ENCODE measurements around the gene ICA1L.
"Not testable (repeated sequence)": the region's sequence is repeated elsewhere in the genome, so short reads cannot be mapped to it uniquely, and the experiment has no call there.

Gene ICA1L

GRCh38 chr2:202881570-202881969 is 10.0 kb upstream of the ICA1L start:
- no peaks in the 10 kb centered on the region for H3K9me3 Mint-ChIP-seq
- no peak for DNase-seq (ENCODE audit: low spot score)
- peaks cover 19% of the 10 kb centered on the region for H3K36me3 Mint-ChIP-seq (ENCODE audit: low read depth)
- H3K4me1 Mint-ChIP-seq (ENCODE audit: low read depth) = no peaks in the 10 kb centered on the region
- no peaks in the 10 kb centered on the region for H3K27me3 Mint-ChIP-seq (ENCODE audit: low read depth)
- no peak overlapping the region for H3K27ac Mint-ChIP-seq
- H3K4me3 Mint-ChIP-seq = no peak overlapping the region

GRCh38 chr2:202877699-202878098 is 6.1 kb upstream of the ICA1L start:
- no peak overlapping the region for H3K27ac Mint-ChIP-seq
- no peak for DNase-seq (ENCODE audit: low spot score)
- H3K4me1 Mint-ChIP-seq (ENCODE audit: low read depth) = no peaks in the 10 kb centered on the region
- peaks cover 7% of the 10 kb centered on the region for H3K36me3 Mint-ChIP-seq (ENCODE audit: low read depth)
- H3K4me3 Mint-ChIP-seq = no peak overlapping the region
- no peaks in the 10 kb centered on the region for H3K9me3 Mint-ChIP-seq
- no peaks in the 10 kb centered on the region for H3K27me3 Mint-ChIP-seq (ENCODE audit: low read depth)

DNA sequence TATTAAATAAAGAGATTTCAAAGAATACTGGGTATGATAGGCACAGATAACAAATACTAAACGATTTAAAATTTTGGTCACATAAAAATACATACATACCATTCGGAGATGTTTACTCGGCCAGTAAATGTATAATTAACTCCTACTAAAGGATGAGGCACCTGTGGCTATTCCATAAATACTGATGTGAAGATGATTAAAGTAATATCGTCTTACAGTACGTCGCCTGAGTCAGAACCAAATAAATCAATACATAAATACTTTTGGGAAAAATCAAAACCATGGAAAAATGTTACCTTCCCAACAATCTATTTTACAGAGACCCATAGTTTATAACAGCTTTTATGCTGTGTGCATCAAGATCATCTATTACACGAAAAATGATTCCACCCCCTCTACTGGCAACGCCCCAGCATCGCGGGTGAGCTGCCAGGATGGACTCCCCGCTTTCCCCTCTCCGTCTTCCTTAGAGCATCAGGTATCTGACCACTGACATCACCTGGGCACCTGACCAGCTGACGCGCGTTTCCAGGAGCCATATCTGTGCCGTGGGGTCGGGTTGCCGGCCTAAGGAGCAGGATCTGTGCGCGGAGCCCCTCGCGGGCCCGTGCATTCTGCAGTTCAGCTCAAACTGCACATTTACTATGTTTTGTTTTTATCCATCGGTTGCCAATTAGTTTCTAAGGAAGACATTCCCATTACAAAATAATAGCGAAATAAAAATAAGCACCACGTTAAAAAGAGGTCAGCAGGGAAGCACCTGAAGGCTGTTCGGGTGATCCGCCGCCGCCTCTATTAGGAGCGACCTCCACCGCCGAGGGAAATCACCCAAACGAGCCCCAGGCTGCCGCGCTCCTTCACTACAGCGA is 901 bp downstream of the ICA1L start:
- no peaks in the 10 kb centered on the region for H3K27me3 Mint-ChIP-seq (ENCODE audit: low read depth)
- peak overlapping the region; percentile 96 for H3K4me3 Mint-ChIP-seq
- H3K36me3 Mint-ChIP-seq (ENCODE audit: low read depth) = no peaks in the 10 kb centered on the region
- H3K9me3 Mint-ChIP-seq = no peaks in the 10 kb centered on the region
- peak overlapping the region; percentile 84 for H3K27ac Mint-ChIP-seq
- peaks cover 13% of the 10 kb centered on the region for H3K4me1 Mint-ChIP-seq (ENCODE audit: low read depth)
- peak; percentile 55 for DNase-seq (ENCODE audit: low spot score)

GRCh38 chr2:202861987-202862386 is 9.6 kb downstream of the ICA1L start:
- Mint-ChIP-seq H3K36me3 (ENCODE audit: low read depth) (no peaks in the 10 kb centered on the region), H3K9me3 (no peaks in the 10 kb centered on the region), H3K27ac (no peak overlapping the region), H3K4me1 (ENCODE audit: low read depth) (no peaks in the 10 kb centered on the region), H3K27me3 (ENCODE audit: low read depth) (peaks cover 4% of the 10 kb centered on the region), H3K4me3 (no peak overlapping the region)
- DNase-seq (ENCODE audit: low spot score) = no peak

DNA sequence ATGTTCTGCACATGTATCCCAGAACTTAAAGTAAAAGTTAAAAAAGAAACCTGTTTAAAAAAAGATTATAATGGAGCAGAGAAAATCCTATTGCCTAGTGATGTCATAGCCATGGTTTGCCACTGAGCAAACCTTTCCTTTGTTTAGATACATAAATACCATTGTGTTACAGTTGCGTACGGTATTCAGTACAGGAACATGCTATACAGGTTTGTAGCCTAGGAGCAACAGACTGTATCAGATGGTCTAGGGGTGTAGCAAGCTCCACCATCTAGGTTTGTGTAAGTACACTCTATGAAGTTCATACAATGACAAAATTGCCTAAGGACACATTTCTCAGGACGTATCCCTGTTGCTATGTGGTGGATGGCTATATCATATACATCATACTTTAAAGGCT is 13.0 kb downstream of the ICA1L start:
- H3K4me3 Mint-ChIP-seq = no peak overlapping the region
- H3K4me1 Mint-ChIP-seq (ENCODE audit: low read depth) = no peaks in the 10 kb centered on the region
- no peaks in the 10 kb centered on the region for H3K36me3 Mint-ChIP-seq (ENCODE audit: low read depth)
- H3K27ac Mint-ChIP-seq = no peak overlapping the region
- H3K27me3 Mint-ChIP-seq (ENCODE audit: low read depth) = peaks cover 7% of the 10 kb centered on the region
- no peak for DNase-seq (ENCODE audit: low spot score)
- no peaks in the 10 kb centered on the region for H3K9me3 Mint-ChIP-seq

- H3K4me3 Mint-ChIP-seq; H3K27ac Mint-ChIP-seq; H3K4me1 Mint-ChIP-seq (ENCODE audit: low read depth); H3K9me3 Mint-ChIP-seq; H3K27me3 Mint-ChIP-seq (ENCODE audit: low read depth); H3K36me3 Mint-ChIP-seq (ENCODE audit: low read depth); DNase-seq (ENCODE audit: low spot score): not testable (repeated sequence)
Observed at GRCh38 chr2:202849343-202849742, 22.2 kb downstream of the ICA1L start.

- H3K27ac Mint-ChIP-seq = no peak overlapping the region
- H3K4me3 Mint-ChIP-seq = no peak overlapping the region
- no peak for DNase-seq (ENCODE audit: low spot score)
- H3K36me3 Mint-ChIP-seq (ENCODE audit: low read depth) = no peaks in the 10 kb centered on the region
- no peaks in the 10 kb centered on the region for H3K4me1 Mint-ChIP-seq (ENCODE audit: low read depth)
- H3K27me3 Mint-ChIP-seq (ENCODE audit: low read depth) = no peaks in the 10 kb centered on the region
- H3K9me3 Mint-ChIP-seq = peaks cover 6% of the 10 kb centered on the region
Observed at GRCh38 chr2:202848813-202849212, 22.8 kb downstream of the ICA1L start.

GRCh38 chr2:202847693-202848524 is 23.7 kb downstream of the ICA1L start:
- H3K9me3 Mint-ChIP-seq = peaks cover 12% of the 10 kb centered on the region
- no peak for DNase-seq (ENCODE audit: low spot score)
- H3K27ac Mint-ChIP-seq = no peak overlapping the region
- H3K4me3 Mint-ChIP-seq = no peak overlapping the region
- H3K27me3 Mint-ChIP-seq (ENCODE audit: low read depth) = no peaks in the 10 kb centered on the region
- H3K4me1 Mint-ChIP-seq (ENCODE audit: low read depth) = no peaks in the 10 kb centered on the region
- H3K36me3 Mint-ChIP-seq (ENCODE audit: low read depth) = peaks cover 3% of the 10 kb centered on the region

- no peak for DNase-seq (ENCODE audit: low spot score)
- Mint-ChIP-seq H3K4me3 (no peak overlapping the region), H3K27ac (no peak overlapping the region), H3K4me1 (ENCODE audit: low read depth) (no peaks in the 10 kb centered on the region), H3K27me3 (ENCODE audit: low read depth) (no peaks in the 10 kb centered on the region), H3K36me3 (ENCODE audit: low read depth) (peaks cover 3% of the 10 kb centered on the region), H3K9me3 (peaks cover 14% of the 10 kb centered on the region)
Observed at GRCh38 chr2:202844656-202845055, 26.9 kb downstream of the ICA1L start.

GRCh38 chr2:202842690-202843089 is 28.9 kb downstream of the ICA1L start:
- Mint-ChIP-seq H3K4me3 (no peak overlapping the region), H3K4me1 (ENCODE audit: low read depth) (no peaks in the 10 kb centered on the region), H3K27ac (no peak overlapping the region), H3K9me3 (peaks cover 14% of the 10 kb centered on the region), H3K36me3 (ENCODE audit: low read depth) (peaks cover 3% of the 10 kb centered on the region), H3K27me3 (ENCODE audit: low read depth) (no peaks in the 10 kb centered on the region)
- DNase-seq (ENCODE audit: low spot score) = no peak

DNA sequence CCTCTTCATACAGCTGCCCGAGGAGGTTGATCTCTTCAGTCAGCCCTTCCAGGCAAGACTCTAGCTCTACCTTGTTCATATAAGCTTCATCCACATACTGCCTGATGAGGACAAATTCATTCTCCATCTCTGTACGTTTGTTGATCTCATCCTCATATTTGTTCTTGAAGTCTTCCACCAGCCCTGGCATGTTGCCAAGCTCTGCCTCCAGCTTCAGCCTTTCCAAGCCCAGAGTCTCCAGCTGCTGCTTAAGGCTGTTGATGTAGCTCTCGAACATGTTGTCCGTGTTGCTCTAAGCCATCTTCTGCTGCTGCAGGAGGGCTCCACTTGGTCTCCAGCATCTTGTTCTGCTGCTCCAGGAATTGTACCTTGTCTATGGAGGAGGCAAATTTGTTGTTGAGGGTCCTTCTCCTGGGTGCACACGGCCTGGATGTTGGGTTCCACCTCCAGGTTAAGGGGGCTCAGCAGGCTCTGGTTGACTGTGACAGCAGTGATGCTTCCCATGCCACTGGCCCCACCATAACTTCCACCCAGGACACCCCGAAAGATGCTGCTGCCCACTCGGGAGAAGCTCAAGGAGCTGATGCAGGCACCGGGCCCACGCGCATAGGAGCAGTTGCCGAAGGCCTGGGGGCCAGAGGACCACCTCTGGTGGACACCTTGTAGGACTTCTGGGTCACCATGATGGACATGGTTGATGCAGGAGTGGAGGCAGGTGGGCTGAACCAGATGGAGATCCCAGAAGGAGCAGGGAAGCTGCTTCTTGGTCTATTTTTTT is 30.3 kb downstream of the ICA1L start:
- no peak for DNase-seq (ENCODE audit: low spot score)
- Mint-ChIP-seq H3K4me1 (ENCODE audit: low read depth) (no peaks in the 10 kb centered on the region), H3K9me3 (peaks cover 14% of the 10 kb centered on the region), H3K4me3 (no peak overlapping the region), H3K36me3 (ENCODE audit: low read depth) (peaks cover 3% of the 10 kb centered on the region), H3K27me3 (ENCODE audit: low read depth) (no peaks in the 10 kb centered on the region), H3K27ac (no peak overlapping the region)

DNA sequence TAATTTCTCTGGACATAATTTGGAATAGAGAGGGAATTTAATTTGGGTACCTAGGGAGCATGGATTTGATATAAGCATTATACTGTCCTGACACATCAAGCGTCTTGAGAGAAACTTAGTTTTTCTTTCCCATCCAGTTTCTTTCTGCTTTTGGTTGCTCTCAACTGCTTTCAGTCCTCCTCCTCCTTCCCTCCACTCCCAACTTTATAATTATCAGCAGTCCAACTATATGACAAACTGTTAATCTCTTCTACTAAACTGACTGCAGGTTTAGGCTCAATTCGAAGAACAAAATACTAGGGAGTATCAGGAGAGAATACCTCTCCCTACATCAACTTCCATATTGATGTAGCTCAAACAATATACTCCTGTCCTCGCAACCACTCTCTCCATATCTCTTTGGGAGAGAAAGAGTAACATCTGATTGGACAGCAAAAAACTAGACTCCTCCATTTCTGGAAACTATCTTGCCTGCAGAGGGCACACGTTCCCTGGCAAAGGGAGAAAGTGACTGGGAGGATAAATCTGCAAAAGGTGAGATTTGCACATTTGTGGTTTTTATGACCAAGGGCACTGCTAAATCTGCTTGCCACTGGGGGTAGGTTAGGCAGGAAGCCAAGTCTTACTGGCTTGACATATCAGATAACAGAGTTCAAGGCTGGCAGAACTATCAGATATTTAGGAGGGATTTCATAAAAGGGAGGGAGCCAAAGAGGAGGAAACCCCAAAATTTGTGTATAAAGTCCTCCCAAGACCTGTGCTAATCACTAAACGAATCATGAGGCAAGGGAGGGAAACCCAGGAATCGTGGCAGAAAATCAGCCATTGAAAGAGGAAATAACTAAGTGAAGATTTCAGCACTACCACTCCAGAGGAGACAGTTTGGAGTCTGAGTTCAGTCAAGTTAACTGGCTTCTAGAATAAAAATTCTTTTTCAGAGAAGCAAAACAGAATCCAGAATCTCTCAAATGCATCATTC is 40.0 kb downstream of the ICA1L start:
- peaks cover 9% of the 10 kb centered on the region for H3K4me1 Mint-ChIP-seq (ENCODE audit: low read depth)
- peak; percentile 23 for DNase-seq (ENCODE audit: low spot score)
- H3K27me3 Mint-ChIP-seq (ENCODE audit: low read depth) = peaks cover 3% of the 10 kb centered on the region
- H3K27ac Mint-ChIP-seq = no peak overlapping the region
- no peaks in the 10 kb centered on the region for H3K9me3 Mint-ChIP-seq
- no peaks in the 10 kb centered on the region for H3K36me3 Mint-ChIP-seq (ENCODE audit: low read depth)
- peak overlapping the region; percentile 31 for H3K4me3 Mint-ChIP-seq

DNA sequence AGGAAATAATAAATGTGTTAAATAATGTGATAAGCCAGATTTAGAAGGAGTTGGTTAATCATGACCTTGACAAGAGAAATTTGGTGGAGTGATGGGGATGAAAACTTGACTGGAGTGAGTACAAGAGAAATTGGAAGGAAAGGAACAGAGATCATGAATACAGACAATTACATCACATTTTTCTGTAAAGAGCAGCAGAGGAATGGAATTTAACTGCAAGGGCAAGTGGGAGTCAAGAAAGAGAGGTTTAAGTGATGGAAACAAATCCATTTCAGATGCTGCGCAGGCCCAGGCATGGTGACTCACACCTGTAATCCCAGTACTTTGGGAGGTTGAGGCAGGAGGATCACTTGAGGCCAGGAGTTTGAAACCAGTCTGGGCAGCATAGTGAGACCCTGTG is 46.7 kb downstream of the ICA1L start:
- H3K9me3 Mint-ChIP-seq = no peaks in the 10 kb centered on the region
- peaks cover 2% of the 10 kb centered on the region for H3K36me3 Mint-ChIP-seq (ENCODE audit: low read depth)
- no peak overlapping the region for H3K4me3 Mint-ChIP-seq
- H3K27me3 Mint-ChIP-seq (ENCODE audit: low read depth) = no peaks in the 10 kb centered on the region
- H3K4me1 Mint-ChIP-seq (ENCODE audit: low read depth) = no peaks in the 10 kb centered on the region
- no peak for DNase-seq (ENCODE audit: low spot score)
- H3K27ac Mint-ChIP-seq = no peak overlapping the region
